ENCODE results near the gene ZFHX2. TPM values are rescaled to one million over a fixed set of nuclear protein-coding genes. Genes with fewer than 3 reads are reported as not detected.

Gene ZFHX2
- total RNA-seq, 1 donor from 2014 or later, result 0.74 TPM

- Histone ChIP-seq H3K36me3 (no peaks in the 10 kb centered on the region), H3K27me3 (no peaks in the 10 kb centered on the region), H3K27ac (no peak overlapping the region), H3K4me3 (no peak overlapping the region), H3K9me3 (no peaks in the 10 kb centered on the region), H3K4me1 (peaks cover 9% of the 10 kb centered on the region)
- no peak for DNase-seq (ENCODE audit: extremely low spot score in 2 of 2)
- TF ChIP-seq POLR2AphosphoS5 (IDR thresholded peaks at IDR 0.05; ENCODE audit: insufficient read depth in 1 of 2, low read depth in 1 of 2), result no peak
- no peak for TF ChIP-seq POLR2A (IDR thresholded peaks at IDR 0.05)
- no peak for TF ChIP-seq CTCF (IDR thresholded peaks at IDR 0.05)
- intact Hi-C loops (cut with DNase I), result no loop called here
These were observed 5.0 kb downstream of the ZFHX2 start for GRCh38 chr14:23546450-23547035.

GRCh38 chr14:23545740-23546365 lies 5.7 kb downstream of the ZFHX2 start:
- intact Hi-C loops (cut with DNase I), result no loop called here
- Histone ChIP-seq H3K27ac (no peak overlapping the region), H3K9me3 (no peaks in the 10 kb centered on the region), H3K27me3 (no peaks in the 10 kb centered on the region), H3K36me3 (no peaks in the 10 kb centered on the region), H3K4me3 (no peak overlapping the region), H3K4me1 (peaks cover 5% of the 10 kb centered on the region)
- no peak for DNase-seq (ENCODE audit: extremely low spot score in 2 of 2)
- TF ChIP-seq POLR2A (IDR thresholded peaks at IDR 0.05), result no peak

GRCh38 chr14:23544511-23545447 lies 6.8 kb downstream of the ZFHX2 start:
- H3K4me3 ChIP-seq, result no peak overlapping the region
- TF ChIP-seq POLR2AphosphoS5 (IDR thresholded peaks at IDR 0.05; ENCODE audit: insufficient read depth in 1 of 2, low read depth in 1 of 2) (no peak), CTCF (IDR thresholded peaks at IDR 0.05) (no peak), POLR2A (IDR thresholded peaks at IDR 0.05) (no peak)
- DNase-seq (ENCODE audit: extremely low spot score in 2 of 2), result no peak
- no peaks in the 10 kb centered on the region for H3K9me3 ChIP-seq
- no peak overlapping the region for H3K27ac ChIP-seq
- intact Hi-C loops (cut with DNase I), result no loop called here
- H3K36me3 ChIP-seq, result no peaks in the 10 kb centered on the region
- no peaks in the 10 kb centered on the region for H3K4me1 ChIP-seq
- H3K27me3 ChIP-seq, result no peaks in the 10 kb centered on the region

GRCh38 chr14:23543403-23543802 lies 8.2 kb downstream of the ZFHX2 start:
- H3K4me3 ChIP-seq, result no peak overlapping the region
- no peak overlapping the region for H3K27ac ChIP-seq
- H3K9me3 ChIP-seq, result no peaks in the 10 kb centered on the region
- intact Hi-C loops (cut with DNase I), result no loop called here
- H3K27me3 ChIP-seq, result no peaks in the 10 kb centered on the region
- TF ChIP-seq POLR2AphosphoS5 (IDR thresholded peaks at IDR 0.05; ENCODE audit: insufficient read depth in 1 of 2, low read depth in 1 of 2), result no peak
- no peak for TF ChIP-seq CTCF (IDR thresholded peaks at IDR 0.05)
- no peak for TF ChIP-seq POLR2A (IDR thresholded peaks at IDR 0.05)
- no peaks in the 10 kb centered on the region for H3K36me3 ChIP-seq
- no peaks in the 10 kb centered on the region for H3K4me1 ChIP-seq
- no peak for DNase-seq (ENCODE audit: extremely low spot score in 2 of 2)

GRCh38 chr14:23542261-23542660 lies 9.3 kb downstream of the ZFHX2 start:
- no peaks in the 10 kb centered on the region for H3K36me3 ChIP-seq
- TF ChIP-seq POLR2AphosphoS5 (IDR thresholded peaks at IDR 0.05; ENCODE audit: insufficient read depth in 1 of 2, low read depth in 1 of 2) (no peak), CTCF (IDR thresholded peaks at IDR 0.05) (no peak), POLR2A (IDR thresholded peaks at IDR 0.05) (no peak)
- DNase-seq (ENCODE audit: extremely low spot score in 2 of 2), result no peak
- no peaks in the 10 kb centered on the region for H3K4me1 ChIP-seq
- no peak overlapping the region for H3K4me3 ChIP-seq
- intact Hi-C loops (cut with DNase I), result no loop called here
- no peaks in the 10 kb centered on the region for H3K9me3 ChIP-seq
- H3K27ac ChIP-seq, result no peak overlapping the region
- H3K27me3 ChIP-seq, result no peaks in the 10 kb centered on the region

All from vagina (tissue), 2 donors.